Panc1 (cell line): ENCODE measurements around the gene MBTPS1. TPM values are rescaled to one million over a fixed set of nuclear protein-coding genes. Genes with fewer than 3 reads are reported as not detected.

Experiments
- ATAC-seq: fragments of 200-7000 bp; cut with Tn5 transposase; 2 replicates; pipeline ENCODE4 v1.9.1; 2020; ENCODE audit warnings: mild to moderate bottlenecking, moderate library complexity
- BruUV-seq: library from RNA; stranded (reverse); fragments of 400-500 nt; replicated peaks from 2 replicates; lab custom pipeline; 2021; lab: Mats Ljungman, UMichigan
- CTCF ChIA-PET: fragments of 300-600 bp; sonication (Branson Sonifier 250); formaldehyde crosslinking; loops from one replicate; lab custom pipeline; 2022; ENCODE audit warnings: antibody characterized with exemption; lab: Charles Lee
- POLR2A ChIA-PET: fragments of 300-600 bp; sonication (Branson Sonifier 250); formaldehyde crosslinking; loops from one replicate; lab custom pipeline; 2022; ENCODE audit warnings: antibody characterized with exemption; lab: Charles Lee
- DNase-seq: peaks from one replicate; pipeline ENCODE4 v3.0.0-alpha.2; 2010; ENCODE audit warnings: low read depth, low spot score
- H3K27ac ChIP-seq: 2 replicates; pipeline ENCODE4 v1.5.1; 2011; ENCODE audit warnings: mild to moderate bottlenecking, low read length, inconsistent platforms
- H3K27me3 ChIP-seq: fragments of 200-500 bp; sonication (Bioruptor generic); 2 replicates; pipeline ENCODE4 v1.6.0; 2014; ENCODE audit warnings: low read length, inconsistent platforms; ENCODE audit not compliant: control insufficient read depth, insufficient read depth
- H3K36me3 ChIP-seq: fragments of 200-500 bp; sonication (Bioruptor generic); 2 replicates; pipeline ENCODE4 v1.5.1; 2014; ENCODE audit warnings: inconsistent platforms, mild to moderate bottlenecking, low read length, moderate library complexity; ENCODE audit not compliant: control insufficient read depth, insufficient read depth
- H3K4me1 ChIP-seq: 2 replicates; pipeline ENCODE4 v1.5.1; 2011; ENCODE audit warnings: inconsistent platforms, mild to moderate bottlenecking, low read length, moderate library complexity; ENCODE audit not compliant: control insufficient read depth, insufficient read depth
- H3K4me3 ChIP-seq, 2 experiments: 2 replicates each; pipeline ENCODE4 v1.5.1; 2011 to 2012; ENCODE audit warnings: low read depth in 2 of 2, low read length in 2 of 2, mild to moderate bottlenecking in 2 of 2, inconsistent platforms in 1 of 2, moderate library complexity in 1 of 2
- H3K9me3 ChIP-seq: fragments of 200-500 bp; sonication (Bioruptor generic); 2 replicates; pipeline ENCODE4 v1.5.1; 2014; ENCODE audit warnings: low read depth, mild to moderate bottlenecking, inconsistent platforms, low read length, moderate library complexity; ENCODE audit not compliant: control insufficient read depth, insufficient read depth
- POLR2AphosphoS5 ChIP-seq: IDR thresholded peaks from 2 replicates; pipeline ENCODE4 v1.6.1; 2012; ENCODE audit warnings: mild to moderate bottlenecking, low read depth, low read length, moderate library complexity
- SIN3A ChIP-seq: IDR thresholded peaks from 2 replicates; pipeline ENCODE4 v1.6.1; 2012; ENCODE audit warnings: low read depth, mild to moderate bottlenecking, low read length, moderate library complexity, borderline replicate concordance; ENCODE audit not compliant: insufficient read depth
- TCF7L2 ChIP-seq: IDR thresholded peaks from 2 replicates; pipeline ENCODE4 v1.6.1; 2011; ENCODE audit warnings: mild to moderate bottlenecking, low read depth, low read length, inconsistent platforms
- in situ Hi-C: cut with HindIII; loops from 2 replicates; pipeline ENCODE4 v1.10.0; 2016; ENCODE audit warnings: low sequenced_read_pairs, low pct_unique_long_range_greater_than_20kb
- intact Hi-C: fragments of 100-400 bp; cut with micrococcal nuclease; formaldehyde crosslinking; loops from one replicate; pipeline ENCODE4 v1.10.0; 2022; ENCODE audit not compliant: unreplicated experiment
- total RNA-seq: library from RNA; stranded (reverse); gene quantifications from one replicate; pipeline ENCODE4 v1.2.1, GENCODE V29; 2021; ENCODE audit not compliant: unreplicated experiment
- TF ChIP-seq, protein P1 (sequence below), 2 experiments: IDR thresholded peaks; 2 replicates each; pipeline ENCODE4 v1.6.1; 2011 to 2012; ENCODE audit warnings: low read depth in 2 of 2, control low read depth in 1 of 2, low read length in 1 of 2, mild to moderate bottlenecking in 1 of 2, moderate library complexity in 1 of 2; ENCODE audit not compliant: insufficient read depth in 1 of 2
- TF ChIP-seq, protein P2 (sequence below): fragments of 450-650 bp; IDR thresholded peaks from 2 replicates; pipeline ENCODE4 v1.5.1; 2017; ENCODE audit warnings: mild to moderate bottlenecking

Gene MBTPS1
- total RNA-seq, 1 experiment from 2014 or later: 66.8 TPM

DNA sequence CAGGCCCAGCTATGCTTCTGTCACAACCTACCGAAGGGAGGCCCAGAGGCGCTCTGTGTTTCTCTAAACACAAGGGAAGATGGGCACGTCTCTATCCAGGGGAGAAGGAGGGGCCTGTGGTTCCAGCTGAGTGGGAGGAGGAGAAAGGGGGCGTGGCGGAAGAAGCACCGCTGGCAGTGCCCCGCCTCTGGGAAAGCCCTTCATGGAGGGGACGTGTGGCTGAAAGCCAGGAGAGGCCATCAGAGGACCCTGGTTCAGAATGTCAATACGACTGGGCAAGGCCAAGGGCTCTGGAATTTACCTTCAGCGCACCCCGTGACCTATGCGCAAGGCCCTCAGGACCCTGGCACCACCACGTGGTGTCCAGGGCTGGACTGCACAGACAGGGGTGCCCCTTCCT is 61.8 kb downstream of the MBTPS1 start:
- Histone ChIP-seq H3K4me1 (no peaks in the 10 kb centered on the region), H3K4me3 (no peak overlapping the region), H3K27ac (no peak overlapping the region), H3K9me3 (no peaks in the 10 kb centered on the region), H3K27me3 (no peaks in the 10 kb centered on the region), H3K36me3 (no peaks in the 10 kb centered on the region)
- ATAC-seq (no peak), DNase-seq (no peak)
- ChIA-PET CTCF (interaction anchor here (1.0 kb wide), 1 partner anchor 98 kb away, joined by 3 read pairs; no protein-coding TSS in a partner anchor), POLR2A (no interaction called here)
- no TSS peak for BruUV-seq
- in situ Hi-C loops (no loop called here), intact Hi-C loops (no loop called here)
- no peak for TF ChIP-seq POLR2AphosphoS5
- no peak for TF ChIP-seq SIN3A
- no peak for TF ChIP-seq TCF7L2
- TF ChIP-seq, protein P1, sequence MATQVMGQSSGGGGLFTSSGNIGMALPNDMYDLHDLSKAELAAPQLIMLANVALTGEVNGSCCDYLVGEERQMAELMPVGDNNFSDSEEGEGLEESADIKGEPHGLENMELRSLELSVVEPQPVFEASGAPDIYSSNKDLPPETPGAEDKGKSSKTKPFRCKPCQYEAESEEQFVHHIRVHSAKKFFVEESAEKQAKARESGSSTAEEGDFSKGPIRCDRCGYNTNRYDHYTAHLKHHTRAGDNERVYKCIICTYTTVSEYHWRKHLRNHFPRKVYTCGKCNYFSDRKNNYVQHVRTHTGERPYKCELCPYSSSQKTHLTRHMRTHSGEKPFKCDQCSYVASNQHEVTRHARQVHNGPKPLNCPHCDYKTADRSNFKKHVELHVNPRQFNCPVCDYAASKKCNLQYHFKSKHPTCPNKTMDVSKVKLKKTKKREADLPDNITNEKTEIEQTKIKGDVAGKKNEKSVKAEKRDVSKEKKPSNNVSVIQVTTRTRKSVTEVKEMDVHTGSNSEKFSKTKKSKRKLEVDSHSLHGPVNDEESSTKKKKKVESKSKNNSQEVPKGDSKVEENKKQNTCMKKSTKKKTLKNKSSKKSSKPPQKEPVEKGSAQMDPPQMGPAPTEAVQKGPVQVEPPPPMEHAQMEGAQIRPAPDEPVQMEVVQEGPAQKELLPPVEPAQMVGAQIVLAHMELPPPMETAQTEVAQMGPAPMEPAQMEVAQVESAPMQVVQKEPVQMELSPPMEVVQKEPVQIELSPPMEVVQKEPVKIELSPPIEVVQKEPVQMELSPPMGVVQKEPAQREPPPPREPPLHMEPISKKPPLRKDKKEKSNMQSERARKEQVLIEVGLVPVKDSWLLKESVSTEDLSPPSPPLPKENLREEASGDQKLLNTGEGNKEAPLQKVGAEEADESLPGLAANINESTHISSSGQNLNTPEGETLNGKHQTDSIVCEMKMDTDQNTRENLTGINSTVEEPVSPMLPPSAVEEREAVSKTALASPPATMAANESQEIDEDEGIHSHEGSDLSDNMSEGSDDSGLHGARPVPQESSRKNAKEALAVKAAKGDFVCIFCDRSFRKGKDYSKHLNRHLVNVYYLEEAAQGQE (IDR thresholded peaks at IDR 0.05; ENCODE audit: insufficient read depth in 1 of 2, low read depth in 2 of 2, low read length in 1 of 2): no peak
- TF ChIP-seq, protein P2, sequence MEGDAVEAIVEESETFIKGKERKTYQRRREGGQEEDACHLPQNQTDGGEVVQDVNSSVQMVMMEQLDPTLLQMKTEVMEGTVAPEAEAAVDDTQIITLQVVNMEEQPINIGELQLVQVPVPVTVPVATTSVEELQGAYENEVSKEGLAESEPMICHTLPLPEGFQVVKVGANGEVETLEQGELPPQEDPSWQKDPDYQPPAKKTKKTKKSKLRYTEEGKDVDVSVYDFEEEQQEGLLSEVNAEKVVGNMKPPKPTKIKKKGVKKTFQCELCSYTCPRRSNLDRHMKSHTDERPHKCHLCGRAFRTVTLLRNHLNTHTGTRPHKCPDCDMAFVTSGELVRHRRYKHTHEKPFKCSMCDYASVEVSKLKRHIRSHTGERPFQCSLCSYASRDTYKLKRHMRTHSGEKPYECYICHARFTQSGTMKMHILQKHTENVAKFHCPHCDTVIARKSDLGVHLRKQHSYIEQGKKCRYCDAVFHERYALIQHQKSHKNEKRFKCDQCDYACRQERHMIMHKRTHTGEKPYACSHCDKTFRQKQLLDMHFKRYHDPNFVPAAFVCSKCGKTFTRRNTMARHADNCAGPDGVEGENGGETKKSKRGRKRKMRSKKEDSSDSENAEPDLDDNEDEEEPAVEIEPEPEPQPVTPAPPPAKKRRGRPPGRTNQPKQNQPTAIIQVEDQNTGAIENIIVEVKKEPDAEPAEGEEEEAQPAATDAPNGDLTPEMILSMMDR: no peak

DNA sequence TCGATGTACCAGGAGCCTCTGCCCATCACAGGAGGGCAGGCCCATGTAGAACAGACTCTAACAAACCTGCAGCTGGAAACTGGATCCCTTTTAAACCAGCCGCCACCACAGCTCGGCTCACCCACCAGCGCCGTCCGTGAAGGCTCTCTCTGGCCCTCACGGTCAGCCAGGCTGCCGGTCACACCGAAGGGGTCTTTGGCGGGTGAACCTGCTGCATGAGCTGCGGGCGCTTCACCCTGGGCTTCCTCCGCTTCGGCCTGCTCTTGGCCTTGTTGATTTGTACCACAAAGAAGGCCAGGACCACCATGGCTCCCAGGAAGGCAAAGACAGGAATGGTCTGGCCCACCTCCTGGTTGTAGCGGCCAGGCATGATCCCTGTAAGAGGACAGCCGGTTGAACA is 62.5 kb downstream of the MBTPS1 start:
- no peak for TF ChIP-seq TCF7L2
- no peak for TF ChIP-seq POLR2AphosphoS5
- TF ChIP-seq, protein P1 (IDR thresholded peaks at IDR 0.05; ENCODE audit: insufficient read depth in 1 of 2, low read depth in 2 of 2, low read length in 1 of 2): no peak
- TF ChIP-seq, protein P2: no peak
- TF ChIP-seq SIN3A: no peak
- H3K4me1 ChIP-seq: no peaks in the 10 kb centered on the region
- DNase-seq (no peak), ATAC-seq (no peak)
- no peaks in the 10 kb centered on the region for H3K27me3 ChIP-seq
- BruUV-seq: no TSS peak
- ChIA-PET POLR2A (no interaction called here), CTCF (interaction anchor here (1.0 kb wide), 1 partner anchor 98 kb away, joined by 3 read pairs; no protein-coding TSS in a partner anchor)
- H3K36me3 ChIP-seq: no peaks in the 10 kb centered on the region
- no peaks in the 10 kb centered on the region for H3K9me3 ChIP-seq
- no peak overlapping the region for H3K4me3 ChIP-seq
- in situ Hi-C loops (no loop called here), intact Hi-C loops (no loop called here)
- no peak overlapping the region for H3K27ac ChIP-seq
